Stomach smooth muscle (tissue), 2 donors: ENCODE data around the gene ZBTB20.

ENCODE experiments used
- H3K27ac ChIP-seq: one replicate; pipeline ENCODE4 v1.7.0; 2013; ENCODE audit warnings: mild to moderate bottlenecking, low read length, inconsistent platforms
- H3K27me3 ChIP-seq, 2 donors: one replicate each; pipeline ENCODE4 v1.7.0; 2013; ENCODE audit warnings: low read length in 2 of 2; ENCODE audit not compliant: insufficient read depth in 2 of 2, control insufficient read depth in 1 of 2
- H3K36me3 ChIP-seq, 2 donors: one replicate each; pipeline ENCODE4 v1.7.0; 2013; ENCODE audit warnings: low read length in 2 of 2; ENCODE audit not compliant: control insufficient read depth in 2 of 2, insufficient read depth in 2 of 2
- H3K4me1 ChIP-seq: one replicate; pipeline ENCODE4 v1.7.0; 2013; ENCODE audit warnings: low read length; ENCODE audit not compliant: control insufficient read depth, insufficient read depth
- H3K4me3 ChIP-seq, 2 donors: one replicate each; pipeline ENCODE4 v1.7.0; 2013; ENCODE audit warnings: low read length in 2 of 2
- H3K9ac ChIP-seq, 2 donors: one replicate each; pipeline ENCODE4 v1.7.0; 2013; ENCODE audit warnings: low read length in 2 of 2, mild to moderate bottlenecking in 1 of 2
- H3K9me3 ChIP-seq, 2 donors: one replicate each; pipeline ENCODE4 v1.7.0; 2013; ENCODE audit warnings: low read length in 2 of 2; ENCODE audit not compliant: control insufficient read depth in 2 of 2
- donor health status: healthy.
- donor health status: Pancreatic carcinoma.

The ZBTB20 gene

GRCh38 chr3:114606336-114606735, 540.8 kb downstream of the ZBTB20 start:
- no peak overlapping the region for H3K9ac ChIP-seq
- no peaks in the 10 kb centered on the region for H3K4me1 ChIP-seq
- no peaks in the 10 kb centered on the region for H3K9me3 ChIP-seq
- H3K4me3 ChIP-seq, result no peak overlapping the region
- H3K36me3 ChIP-seq, result no peaks in the 10 kb centered on the region
- H3K27me3 ChIP-seq, result no peaks in the 10 kb centered on the region
- H3K27ac ChIP-seq, result no peak overlapping the region

- H3K9me3 ChIP-seq, result no peaks in the 10 kb centered on the region
- no peaks in the 10 kb centered on the region for H3K36me3 ChIP-seq
- no peaks in the 10 kb centered on the region for H3K4me1 ChIP-seq
- H3K4me3 ChIP-seq, result no peak overlapping the region
- no peak overlapping the region for H3K27ac ChIP-seq
- H3K9ac ChIP-seq, result no peak overlapping the region
- H3K27me3 ChIP-seq, result no peaks in the 10 kb centered on the region
These were observed 546.5 kb downstream of the ZBTB20 start for GRCh38 chr3:114600571-114600970.

- H3K36me3 ChIP-seq, result no peaks in the 10 kb centered on the region
- H3K9me3 ChIP-seq, result no peaks in the 10 kb centered on the region
- no peak overlapping the region for H3K4me3 ChIP-seq
- H3K27ac ChIP-seq, result no peak overlapping the region
- no peaks in the 10 kb centered on the region for H3K4me1 ChIP-seq
- H3K9ac ChIP-seq, result no peak overlapping the region
- no peaks in the 10 kb centered on the region for H3K27me3 ChIP-seq
These were observed 549.2 kb downstream of the ZBTB20 start for GRCh38 chr3:114597871-114598270.

- no peak overlapping the region for H3K9ac ChIP-seq
- no peak overlapping the region for H3K4me3 ChIP-seq
- H3K4me1 ChIP-seq, result no peaks in the 10 kb centered on the region
- no peaks in the 10 kb centered on the region for H3K27me3 ChIP-seq
- H3K36me3 ChIP-seq, result no peaks in the 10 kb centered on the region
- no peak overlapping the region for H3K27ac ChIP-seq
- H3K9me3 ChIP-seq, result no peaks in the 10 kb centered on the region
These were observed 550.1 kb downstream of the ZBTB20 start for GRCh38 chr3:114597012-114597411.

GRCh38 chr3:114596147-114596546, 550.9 kb downstream of the ZBTB20 start:
- Histone ChIP-seq H3K27me3 (no peaks in the 10 kb centered on the region), H3K4me1 (no peaks in the 10 kb centered on the region), H3K27ac (no peak overlapping the region), H3K36me3 (no peaks in the 10 kb centered on the region), H3K9ac (no peak overlapping the region), H3K9me3 (no peaks in the 10 kb centered on the region), H3K4me3 (no peak overlapping the region)

- H3K9ac ChIP-seq, result no peak overlapping the region
- no peak overlapping the region for H3K27ac ChIP-seq
These were observed 551.5 kb downstream of the ZBTB20 start for GRCh38 chr3:114595522-114596028.

GRCh38 chr3:114590309-114591047, 556.6 kb downstream of the ZBTB20 start:
- H3K4me1 ChIP-seq, result no peaks in the 10 kb centered on the region
- H3K27ac ChIP-seq, result no peak overlapping the region
- no peak overlapping the region for H3K9ac ChIP-seq
- no peaks in the 10 kb centered on the region for H3K27me3 ChIP-seq
- H3K36me3 ChIP-seq, result no peaks in the 10 kb centered on the region
- no peaks in the 10 kb centered on the region for H3K9me3 ChIP-seq
- no peak overlapping the region for H3K4me3 ChIP-seq

More at GRCh38 chr3:114595522-114596028, 551.5 kb downstream of the ZBTB20 start:
- no peak overlapping the region for H3K4me3 ChIP-seq
- no peaks in the 10 kb centered on the region for H3K4me1 ChIP-seq
- no peaks in the 10 kb centered on the region for H3K9me3 ChIP-seq
- H3K36me3 ChIP-seq, result no peaks in the 10 kb centered on the region
- no peaks in the 10 kb centered on the region for H3K27me3 ChIP-seq

- H3K4me3 ChIP-seq, result no peak overlapping the region
- H3K4me1 ChIP-seq, result no peaks in the 10 kb centered on the region
- no peak overlapping the region for H3K27ac ChIP-seq
- no peaks in the 10 kb centered on the region for H3K36me3 ChIP-seq
- H3K9me3 ChIP-seq, result no peaks in the 10 kb centered on the region
- H3K27me3 ChIP-seq, result no peaks in the 10 kb centered on the region
- no peak overlapping the region for H3K9ac ChIP-seq
These were observed 559.1 kb downstream of the ZBTB20 start for GRCh38 chr3:114587986-114588385.

GRCh38 chr3:114586119-114586518, 561.0 kb downstream of the ZBTB20 start:
- Histone ChIP-seq H3K4me3 (no peak overlapping the region), H3K27ac (no peak overlapping the region), H3K4me1 (no peaks in the 10 kb centered on the region), H3K9me3 (no peaks in the 10 kb centered on the region), H3K36me3 (no peaks in the 10 kb centered on the region), H3K27me3 (no peaks in the 10 kb centered on the region), H3K9ac (no peak overlapping the region)

GRCh38 chr3:114585687-114586086, 561.4 kb downstream of the ZBTB20 start:
- no peaks in the 10 kb centered on the region for H3K4me1 ChIP-seq
- no peak overlapping the region for H3K27ac ChIP-seq
- H3K36me3 ChIP-seq, result no peaks in the 10 kb centered on the region
- H3K27me3 ChIP-seq, result no peaks in the 10 kb centered on the region
- H3K4me3 ChIP-seq, result no peak overlapping the region
- H3K9ac ChIP-seq, result no peak overlapping the region
- H3K9me3 ChIP-seq, result no peaks in the 10 kb centered on the region

- peak overlapping the region in 1 of 2 donors; percentile 24 for H3K9ac ChIP-seq
- no peaks in the 10 kb centered on the region for H3K36me3 ChIP-seq
- H3K4me3 ChIP-seq, result peak overlapping the region in 1 of 2 donors; percentile 9
- H3K27me3 ChIP-seq, result no peaks in the 10 kb centered on the region
- no peaks in the 10 kb centered on the region for H3K9me3 ChIP-seq
- H3K27ac ChIP-seq, result no peak overlapping the region
- no peaks in the 10 kb centered on the region for H3K4me1 ChIP-seq
These were observed 562.2 kb downstream of the ZBTB20 start for GRCh38 chr3:114584734-114585371.
